PC-3 (cell line): ENCODE data around the gene MYO5B. TPM values are rescaled to one million over a fixed set of nuclear protein-coding genes. Genes with fewer than 3 reads are reported as not detected.
"Not testable (repeated sequence)": the region's sequence is repeated elsewhere in the genome, so short reads cannot be mapped to it uniquely, and the experiment has no call there.

Experiments
- ATAC-seq: fragments of 200-7000 bp; cut with Tn5 transposase; 2 replicates; pipeline ENCODE4 v1.9.1; 2020; ENCODE audit warnings: mild to moderate bottlenecking, moderate library complexity
- BruUV-seq: library from RNA; stranded (reverse); fragments of 400-500 nt; replicated peaks from 2 replicates; lab custom pipeline; 2021; lab: Mats Ljungman, UMichigan
- CTCF ChIA-PET: fragments of 300-600 bp; sonication (Branson Sonifier 250); formaldehyde crosslinking; loops from one replicate; lab custom pipeline; 2022; ENCODE audit warnings: antibody characterized with exemption; lab: Charles Lee
- POLR2A ChIA-PET: fragments of 300-600 bp; sonication (Branson Sonifier 250); formaldehyde crosslinking; loops from one replicate; lab custom pipeline; 2022; ENCODE audit warnings: antibody characterized with exemption; ENCODE audit not compliant: unreplicated experiment; lab: Charles Lee
- DNase-seq: peaks from one replicate; pipeline ENCODE4 v3.0.0-alpha.2; 2015
- H2AFZ ChIP-seq: fragments of 300-600 bp; sonication (generic); 2 replicates; pipeline ENCODE4 v1.6.0; 2016; ENCODE audit warnings: antibody characterized with exemption, low read length
- H3F3A ChIP-seq: fragments of 300-600 bp; sonication (generic); one replicate; pipeline ENCODE4 v1.6.0; 2017; ENCODE audit warnings: antibody characterized with exemption, low read length, control low read depth, mild to moderate bottlenecking; ENCODE audit not compliant: unreplicated experiment
- H3K27ac ChIP-seq: fragments of 300-600 bp; sonication (generic); 2 replicates; pipeline ENCODE4 v1.5.1; 2016; ENCODE audit warnings: mild to moderate bottlenecking, low read length
- H3K27me3 ChIP-seq: fragments of 300-600 bp; sonication (generic); 2 replicates; pipeline ENCODE4 v1.6.1; 2016; ENCODE audit warnings: low read length, mixed read lengths
- H3K36me3 ChIP-seq: fragments of 300-600 bp; sonication (generic); 2 replicates; pipeline ENCODE4 v1.6.1; 2016; ENCODE audit warnings: low read depth, mixed run types, low read length, mixed read lengths
- H3K4me1 ChIP-seq: fragments of 300-600 bp; sonication (generic); 2 replicates; pipeline ENCODE4 v1.5.1; 2016; ENCODE audit warnings: low read length; ENCODE audit not compliant: insufficient read depth
- H3K4me2 ChIP-seq: fragments of 300-600 bp; sonication (generic); 2 replicates; pipeline ENCODE4 v1.6.0; 2016; ENCODE audit warnings: low read length
- H3K4me3 ChIP-seq: fragments of 300-600 bp; sonication (generic); 2 replicates; pipeline ENCODE4 v1.5.1; 2016; ENCODE audit warnings: mild to moderate bottlenecking, low read length, mixed read lengths
- H3K79me2 ChIP-seq: fragments of 300-600 bp; sonication (generic); 2 replicates; pipeline ENCODE4 v1.6.1; 2017; ENCODE audit warnings: low read length, mixed read lengths
- H3K9ac ChIP-seq: fragments of 300-600 bp; sonication (generic); 2 replicates; pipeline ENCODE4 v1.6.0; 2016; ENCODE audit warnings: mild to moderate bottlenecking, low read length
- H3K9me2 ChIP-seq: fragments of 300-600 bp; sonication (generic); replicated peaks from 2 replicates; pipeline ENCODE4 v1.6.1; 2016; ENCODE audit warnings: mixed run types, low read length, mixed read lengths
- H3K9me3 ChIP-seq: fragments of 300-600 bp; sonication (generic); 2 replicates; pipeline ENCODE4 v1.6.1; 2016; ENCODE audit warnings: low read length, mixed read lengths
- H4K20me1 ChIP-seq: fragments of 300-600 bp; sonication (generic); 2 replicates; pipeline ENCODE4 v1.6.1; 2016; ENCODE audit warnings: low read length, mixed read lengths
- EZH2 ChIP-seq: fragments of 300-600 bp; sonication (generic); IDR thresholded peaks from one replicate; pipeline ENCODE4 v1.6.1; 2017; ENCODE audit warnings: antibody characterized with exemption, mild to moderate bottlenecking, low read length; ENCODE audit not compliant: unreplicated experiment
- EZH2phosphoT487 ChIP-seq: fragments of 300-600 bp; sonication (generic); IDR thresholded peaks from 2 replicates; pipeline ENCODE4 v1.6.1; 2018; ENCODE audit warnings: mild to moderate bottlenecking, antibody characterized with exemption, low read length, borderline replicate concordance
- intact Hi-C: fragments of 100-400 bp; cut with micrococcal nuclease; formaldehyde crosslinking; loops from 2 replicates; pipeline ENCODE4 v1.9.0; 2023
- total RNA-seq: library from RNA; depleted of rRNA; stranded (reverse); fragments of >200 nt; gene quantifications from 2 replicates; pipeline ENCODE4 v1.2.3, GENCODE V29; 2014
- TF ChIP-seq, protein P1 (sequence below): fragments of 300-600 bp; sonication (generic); conservative IDR thresholded peaks from 2 replicates; pipeline ENCODE4 v1.5.1; 2017; ENCODE audit warnings: antibody characterized with exemption, low read depth, mild to moderate bottlenecking, low read length

The MYO5B gene
- total RNA-seq, 1 experiment from 2014 or later = 10.7 TPM

DNA sequence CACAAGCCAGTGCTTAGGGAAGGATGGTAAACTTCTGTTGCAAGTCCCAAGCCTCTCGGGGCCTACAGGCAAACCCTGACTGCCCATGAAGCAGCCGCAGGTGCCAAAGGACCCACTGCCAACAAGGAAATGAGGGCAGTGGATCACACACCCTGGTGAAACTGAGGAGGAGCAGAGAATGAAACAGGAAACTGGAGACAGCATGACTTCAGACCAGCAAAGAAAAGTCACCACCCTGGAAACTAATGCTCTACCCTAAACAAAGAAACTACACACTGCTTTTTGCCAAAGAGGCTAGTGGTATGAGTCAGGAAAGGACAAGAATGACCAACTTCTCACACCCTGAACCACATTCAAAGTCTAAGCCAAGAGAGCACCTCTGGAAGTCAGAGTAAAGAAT lies 97.2 kb downstream of the MYO5B start:
- ATAC-seq (peak; percentile 77), DNase-seq (peak; percentile 70)
- TF ChIP-seq EZH2phosphoT487 (no peak), EZH2 (no peak)
- TF ChIP-seq, protein P1, sequence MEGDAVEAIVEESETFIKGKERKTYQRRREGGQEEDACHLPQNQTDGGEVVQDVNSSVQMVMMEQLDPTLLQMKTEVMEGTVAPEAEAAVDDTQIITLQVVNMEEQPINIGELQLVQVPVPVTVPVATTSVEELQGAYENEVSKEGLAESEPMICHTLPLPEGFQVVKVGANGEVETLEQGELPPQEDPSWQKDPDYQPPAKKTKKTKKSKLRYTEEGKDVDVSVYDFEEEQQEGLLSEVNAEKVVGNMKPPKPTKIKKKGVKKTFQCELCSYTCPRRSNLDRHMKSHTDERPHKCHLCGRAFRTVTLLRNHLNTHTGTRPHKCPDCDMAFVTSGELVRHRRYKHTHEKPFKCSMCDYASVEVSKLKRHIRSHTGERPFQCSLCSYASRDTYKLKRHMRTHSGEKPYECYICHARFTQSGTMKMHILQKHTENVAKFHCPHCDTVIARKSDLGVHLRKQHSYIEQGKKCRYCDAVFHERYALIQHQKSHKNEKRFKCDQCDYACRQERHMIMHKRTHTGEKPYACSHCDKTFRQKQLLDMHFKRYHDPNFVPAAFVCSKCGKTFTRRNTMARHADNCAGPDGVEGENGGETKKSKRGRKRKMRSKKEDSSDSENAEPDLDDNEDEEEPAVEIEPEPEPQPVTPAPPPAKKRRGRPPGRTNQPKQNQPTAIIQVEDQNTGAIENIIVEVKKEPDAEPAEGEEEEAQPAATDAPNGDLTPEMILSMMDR = no peak
- Histone ChIP-seq H3K27ac (peak overlapping the region; percentile 92), H3K79me2 (peaks cover 10% of the 10 kb centered on the region), H4K20me1 (no peaks in the 10 kb centered on the region), H3K27me3 (no peaks in the 10 kb centered on the region), H2AFZ (no peak overlapping the region), H3K4me2 (peak overlapping the region; percentile 51; the same call in 1 of the 2 replicates), H3K4me1 (peaks cover 38% of the 10 kb centered on the region), H3K9me3 (no peaks in the 10 kb centered on the region), H3K9me2 (no peaks in the 10 kb centered on the region), H3K36me3 (no peaks in the 10 kb centered on the region), H3K9ac (peak overlapping the region; percentile 48; the same call in 1 of the 2 replicates), H3K4me3 (no peak overlapping the region), H3F3A (no peaks in the 10 kb centered on the region)
- intact Hi-C loops = loop anchor here (5.0 kb wide), 1 partner anchor 95 kb away; no protein-coding TSS in a partner anchor
- ChIA-PET POLR2A (no interaction called here), CTCF (no interaction called here)
- BruUV-seq = no TSS peak

GRCh38 chr18:50096766-50097435 lies 98.0 kb downstream of the MYO5B start:
- DNase-seq = no peak
- H3K4me2 ChIP-seq = 0 out of 2 replicates have a peak overlapping the region, but pooled peaks have one; percentile 34

GRCh38 chr18:50094786-50095185 lies 100.2 kb downstream of the MYO5B start:
- ATAC-seq, BruUV-seq, POLR2A ChIA-PET, DNase-seq, CTCF ChIA-PET, H3K9me3 ChIP-seq, H4K20me1 ChIP-seq, H3K4me3 ChIP-seq, H3K36me3 ChIP-seq, H3K9ac ChIP-seq, H3K9me2 ChIP-seq, H3F3A ChIP-seq, H2AFZ ChIP-seq, H3K4me2 ChIP-seq, H3K27ac ChIP-seq, H3K27me3 ChIP-seq: not testable (repeated sequence)
- Histone ChIP-seq H3K4me1 (peaks cover 27% of the 10 kb centered on the region), H3K79me2 (peaks cover 10% of the 10 kb centered on the region)
- intact Hi-C loops = loop anchor here (5.0 kb wide), 1 partner anchor 98 kb away; no protein-coding TSS in a partner anchor

More at GRCh38 chr18:50096766-50097435, 98.0 kb downstream of the MYO5B start:
- no peaks in the 10 kb centered on the region for H3K9me3 ChIP-seq
- no peaks in the 10 kb centered on the region for H3F3A ChIP-seq
- peaks cover 38% of the 10 kb centered on the region for H3K4me1 ChIP-seq
- BruUV-seq = no TSS peak
- H4K20me1 ChIP-seq = no peaks in the 10 kb centered on the region
- peaks cover 10% of the 10 kb centered on the region for H3K79me2 ChIP-seq
- CTCF ChIA-PET = no interaction called here
- ATAC-seq = no peak
- H3K36me3 ChIP-seq = no peaks in the 10 kb centered on the region
- H3K27me3 ChIP-seq = no peaks in the 10 kb centered on the region
- TF ChIP-seq EZH2 (no peak), EZH2phosphoT487 (no peak)
- TF ChIP-seq, protein P1 = no peak
- H3K4me3 ChIP-seq = no peak overlapping the region
- no peak overlapping the region for H2AFZ ChIP-seq
- POLR2A ChIA-PET = no interaction called here
- intact Hi-C loops = loop anchor here (5.0 kb wide), 1 partner anchor 95 kb away; no protein-coding TSS in a partner anchor
- peak overlapping the region; percentile 92 for H3K27ac ChIP-seq
- H3K9ac ChIP-seq = peak overlapping the region; percentile 48
- H3K9me2 ChIP-seq = no peaks in the 10 kb centered on the region
